NCI-H1105 treated with DMSO at 0.1 percent for 48 hours (cell line): ENCODE data around the gene PIK3R1.
"Not testable (repeated sequence)": the region's sequence is repeated elsewhere in the genome, so short reads cannot be mapped to it uniquely, and the experiment has no call there.

Source experiments
- DNase-seq: peaks from one replicate; lab custom pipeline; 2025; lab: John Stamatoyannopoulos, UW

PIK3R1 gene

DNA sequence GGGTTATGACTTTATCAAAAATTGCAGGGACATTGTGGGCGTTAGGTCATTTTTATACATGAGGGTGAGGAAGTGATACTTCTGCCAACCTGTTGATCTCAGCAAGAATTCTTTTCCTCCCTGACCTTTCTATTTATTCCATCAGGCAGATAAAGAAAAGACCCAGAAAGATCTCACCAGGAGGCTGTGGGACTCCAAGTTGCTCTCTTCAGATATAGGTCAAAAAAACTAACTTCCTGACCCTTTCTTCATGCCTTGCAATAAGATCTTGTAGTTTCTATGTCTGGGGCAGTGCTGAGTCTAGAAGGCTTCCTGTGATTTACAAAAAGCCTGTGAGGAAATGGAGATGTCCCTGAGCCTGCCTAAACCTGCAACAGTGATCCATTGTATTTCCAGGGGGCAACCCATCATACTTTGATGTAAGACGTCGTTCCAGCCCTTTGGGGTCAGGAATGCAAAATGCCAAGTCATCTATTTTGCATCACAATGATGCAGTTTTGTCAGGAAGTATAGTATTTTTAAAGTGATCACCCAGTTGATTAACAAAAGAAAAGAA lies 22.0 kb upstream of the PIK3R1 start:
- DNase-seq, result no peak

DNA sequence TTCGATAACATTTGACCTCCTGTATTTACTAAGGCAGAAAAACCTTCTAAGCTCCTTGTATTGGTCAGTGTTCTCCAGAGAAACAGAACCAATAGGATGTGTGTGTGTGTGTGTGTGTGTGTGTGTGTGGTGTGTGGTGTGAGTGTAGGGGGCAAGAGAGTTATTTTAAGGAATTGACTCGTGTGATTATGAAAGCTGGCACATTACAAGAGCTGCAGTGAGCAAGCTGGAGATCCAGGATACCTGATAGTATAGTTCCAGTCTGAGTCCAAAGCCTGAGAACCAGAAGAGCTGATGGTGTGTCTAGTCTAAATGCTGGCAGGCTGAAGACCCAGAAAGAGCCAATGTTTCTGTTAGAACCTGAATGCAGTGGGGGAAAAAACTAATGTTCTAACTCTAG lies 21.2 kb upstream of the PIK3R1 start:
- DNase-seq, result no peak

DNA sequence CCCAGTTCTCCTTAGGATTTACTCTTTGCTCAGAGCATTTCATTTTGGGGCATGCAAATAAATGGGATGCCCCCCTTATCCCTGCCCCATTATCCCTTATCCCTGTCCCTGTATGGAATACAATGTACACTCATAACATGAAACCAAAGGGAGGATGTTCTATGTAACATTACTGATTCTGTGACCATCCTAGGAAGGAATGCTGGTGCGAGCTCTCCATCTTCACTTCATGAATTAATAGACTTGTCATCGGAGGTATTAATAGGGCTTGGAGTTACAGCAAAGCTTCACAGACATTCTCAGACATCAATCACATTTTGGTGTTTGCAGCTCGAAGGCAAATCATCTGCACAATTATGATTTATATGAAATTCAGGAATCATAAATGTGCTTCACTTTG lies 20.4 kb upstream of the PIK3R1 start:
- DNase-seq, result no peak

DNA sequence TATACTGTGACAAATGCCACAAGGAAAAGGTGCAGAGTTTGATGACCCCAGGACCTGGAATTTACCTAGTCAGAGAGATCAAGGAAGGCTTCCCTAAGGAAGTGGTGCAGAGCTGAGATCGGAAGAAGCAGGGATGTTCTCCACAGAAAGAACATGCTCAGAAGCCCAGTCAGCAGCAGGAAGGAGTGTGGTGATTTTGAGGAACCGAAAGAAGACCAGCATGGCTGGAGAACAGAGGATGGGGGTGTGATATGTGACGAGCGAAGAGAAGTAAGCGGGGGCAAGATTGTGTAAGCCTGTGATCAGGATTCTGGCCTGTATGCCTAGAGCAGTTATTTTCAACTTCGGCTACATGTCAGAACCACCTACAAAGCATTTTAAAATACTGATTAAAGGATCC lies 18.7 kb upstream of the PIK3R1 start:
- DNase-seq, result no peak

DNA sequence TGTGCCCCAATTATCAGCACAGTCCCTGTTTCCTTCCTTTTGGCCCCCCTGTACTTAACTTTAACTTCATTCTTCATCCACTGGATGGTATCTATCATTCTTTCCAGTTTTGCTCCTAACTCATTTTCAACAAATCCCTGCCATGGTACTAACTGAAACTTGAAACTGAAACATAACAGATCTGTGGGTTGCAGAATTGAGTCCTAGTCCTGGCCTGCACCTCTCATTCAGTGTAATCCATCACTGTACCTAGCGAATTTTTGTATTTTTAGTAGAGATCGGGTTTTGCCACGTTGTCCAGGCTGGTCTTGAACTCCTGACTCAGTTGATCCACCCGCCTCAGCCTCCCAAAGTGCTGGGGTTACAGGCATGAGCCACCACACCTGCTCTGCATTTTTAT lies 15.3 kb upstream of the PIK3R1 start:
- DNase-seq, result no peak

- not testable (repeated sequence) for DNase-seq
Observed at GRCh38 chr5:68210654-68211053, 4.9 kb upstream of the PIK3R1 start.

GRCh38 chr5:68214482-68215207 lies 911 bp upstream of the PIK3R1 start:
- DNase-seq, result no peak

GRCh38 chr5:68215898-68216244 lies 315 bp downstream of the PIK3R1 start:
- no peak for DNase-seq

- DNase-seq, result peak; percentile 57
Observed at GRCh38 chr5:68216245-68217046, 890 bp downstream of the PIK3R1 start.

DNA sequence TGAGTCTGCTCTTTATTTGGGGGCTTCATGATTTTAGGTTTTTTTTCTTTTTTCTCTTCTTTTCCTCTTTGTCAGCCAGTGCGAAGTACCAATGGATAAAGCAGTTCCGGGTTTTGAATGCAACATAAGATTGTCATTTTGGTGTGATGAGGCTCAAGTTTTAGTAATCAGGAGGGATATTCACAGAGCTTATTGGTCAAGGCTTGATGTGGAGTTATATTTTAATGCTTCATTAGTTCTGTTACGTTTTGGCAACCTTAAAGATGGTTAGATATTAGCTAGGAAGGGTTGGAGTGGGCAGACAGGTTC lies 1.4 kb downstream of the PIK3R1 start:
- DNase-seq, result no peak

DNA sequence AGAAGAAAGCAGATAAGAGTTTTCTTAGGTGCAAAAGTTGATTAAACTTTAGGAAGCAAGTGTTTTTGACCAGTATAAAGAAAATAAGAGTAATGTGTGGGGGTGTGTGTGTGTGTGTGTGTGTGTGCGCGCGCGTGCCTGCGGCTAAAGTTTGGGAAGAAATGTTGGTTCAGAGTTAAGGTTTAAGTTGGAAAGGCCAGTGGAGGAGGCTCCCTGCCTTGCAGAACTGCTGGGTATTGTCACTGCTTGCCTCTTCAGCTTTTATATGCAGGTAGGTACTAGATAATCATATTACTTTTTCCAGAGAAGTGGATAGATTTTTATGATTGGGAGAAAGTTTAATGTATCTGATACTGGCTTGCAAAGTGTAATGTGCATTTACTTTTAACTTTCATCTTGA lies 2.0 kb downstream of the PIK3R1 start:
- no peak for DNase-seq

DNA sequence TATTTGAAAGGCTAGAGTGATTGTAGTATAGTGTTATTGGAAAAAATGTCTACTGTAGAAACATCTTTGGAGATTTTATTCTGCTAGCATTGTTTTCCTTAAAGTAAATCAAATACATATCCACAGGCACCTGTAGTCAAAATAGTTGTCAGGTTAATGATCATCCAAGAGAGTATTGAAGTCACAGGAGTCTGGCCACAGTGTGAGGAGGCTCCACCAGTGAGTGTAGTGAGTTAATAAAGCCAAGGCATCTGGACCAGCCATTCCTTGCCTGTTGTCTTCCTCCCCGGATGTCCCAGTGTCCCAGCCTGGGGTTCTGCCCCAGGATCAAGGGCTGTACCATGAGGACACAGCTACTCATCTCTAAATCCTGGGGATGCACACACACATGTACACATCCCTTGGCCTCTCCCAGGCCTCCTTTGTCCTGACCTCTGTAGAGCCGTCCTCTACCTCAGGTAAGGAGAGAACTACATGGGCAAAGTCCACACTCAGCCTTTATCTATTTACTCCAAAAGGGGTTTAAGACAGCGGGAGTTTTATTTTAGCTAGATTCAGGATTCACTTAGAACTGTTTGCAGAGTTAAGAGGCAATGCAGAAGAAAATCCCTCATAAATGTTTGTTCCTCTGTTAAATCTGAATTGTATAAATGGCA lies 3.7 kb downstream of the PIK3R1 start:
- no peak for DNase-seq

DNA sequence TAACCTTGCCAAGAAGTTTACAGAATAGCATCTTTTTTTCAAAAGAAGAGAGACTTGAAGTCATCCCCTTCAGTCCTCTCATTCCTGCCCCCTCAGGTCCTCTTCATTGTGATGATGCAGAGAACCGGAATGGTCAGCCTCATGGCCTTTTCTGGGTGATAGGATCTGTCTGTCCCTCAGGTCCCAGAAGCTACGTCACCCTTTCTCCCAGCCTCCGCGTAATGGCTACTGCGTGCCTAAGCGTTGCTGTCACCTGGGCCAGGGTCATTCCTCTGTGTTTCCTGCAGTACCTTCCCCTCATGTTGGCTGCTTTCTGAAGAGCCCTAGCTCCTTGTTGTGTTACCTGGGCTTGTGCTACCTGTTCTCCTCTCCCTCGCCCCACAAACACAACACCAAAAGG lies 4.7 kb downstream of the PIK3R1 start:
- no peak for DNase-seq

GRCh38 chr5:68220914-68221313 lies 5.4 kb downstream of the PIK3R1 start:
- DNase-seq, result no peak

- DNase-seq, result no peak
Observed at GRCh38 chr5:68221488-68221887, 5.9 kb downstream of the PIK3R1 start.

GRCh38 chr5:68222310-68222709 lies 6.8 kb downstream of the PIK3R1 start:
- DNase-seq, result no peak

- no peak for DNase-seq
Observed at GRCh38 chr5:68222824-68223354, 7.3 kb downstream of the PIK3R1 start.

- DNase-seq, result no peak
Observed at GRCh38 chr5:68223904-68224303, 8.3 kb downstream of the PIK3R1 start.

DNA sequence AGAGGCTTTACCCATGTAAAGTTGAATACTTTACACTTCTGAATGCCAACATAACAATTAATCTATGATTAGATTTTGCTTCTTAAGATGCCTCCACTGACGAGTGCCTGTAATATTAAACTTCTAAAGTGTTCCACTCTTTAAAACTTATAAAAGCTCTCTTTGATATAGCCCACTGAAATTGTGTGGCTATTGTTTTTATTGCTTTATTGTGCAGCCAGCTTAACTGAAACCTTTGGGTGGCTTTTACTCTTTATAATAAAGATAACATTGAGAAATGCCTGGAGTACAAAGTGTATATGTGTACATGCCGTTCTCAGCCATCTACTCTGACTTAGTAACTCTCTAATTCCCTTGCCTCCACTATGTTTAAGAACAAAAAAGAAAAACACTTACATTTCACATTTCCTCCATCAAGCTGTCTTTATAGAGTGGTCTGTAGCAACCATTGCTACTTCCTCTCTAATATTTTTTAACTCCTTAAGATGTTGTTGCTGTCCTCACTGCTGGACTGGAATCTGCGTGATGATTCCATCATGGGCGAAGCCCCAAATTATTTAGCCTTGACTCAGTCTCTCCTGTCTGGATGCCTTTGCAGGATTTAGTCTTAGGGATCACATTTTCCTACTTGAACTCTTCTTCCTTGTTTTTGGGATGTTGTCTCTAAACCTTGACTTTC lies 9.1 kb downstream of the PIK3R1 start:
- DNase-seq, result no peak

DNA sequence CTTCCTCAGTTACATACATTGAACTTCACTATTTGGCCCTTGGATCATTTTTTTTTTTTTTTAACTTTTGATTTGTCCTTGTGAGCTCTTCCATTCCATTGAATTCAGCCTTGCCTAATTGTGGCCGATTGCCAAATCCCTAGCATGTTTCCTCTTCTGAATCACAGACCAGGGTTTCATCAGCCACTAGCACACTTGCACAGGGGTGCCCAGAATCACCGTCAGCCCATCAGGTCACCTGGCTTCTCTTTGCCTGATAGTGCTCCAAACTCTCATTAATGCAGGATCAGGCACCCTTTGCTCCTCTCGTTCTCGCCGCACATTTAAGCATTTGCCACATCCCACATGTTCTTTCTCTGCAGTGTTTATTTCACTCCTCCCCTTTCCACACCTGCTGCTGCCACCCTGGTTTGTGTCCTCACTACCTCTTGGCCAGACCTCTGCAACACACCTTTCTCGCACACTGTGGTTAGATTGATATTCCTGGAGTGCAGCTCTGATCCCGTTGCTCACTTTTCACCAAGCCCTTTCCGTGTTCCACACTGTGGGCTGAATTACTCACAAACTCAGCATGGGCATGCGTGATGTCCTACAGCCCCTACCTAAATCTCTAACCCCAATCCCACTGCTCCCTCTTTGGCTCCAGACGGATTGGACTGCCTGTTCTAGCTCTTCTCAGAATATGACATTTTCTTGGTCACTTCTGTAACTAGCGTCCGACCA lies 9.8 kb downstream of the PIK3R1 start:
- DNase-seq, result no peak

DNA sequence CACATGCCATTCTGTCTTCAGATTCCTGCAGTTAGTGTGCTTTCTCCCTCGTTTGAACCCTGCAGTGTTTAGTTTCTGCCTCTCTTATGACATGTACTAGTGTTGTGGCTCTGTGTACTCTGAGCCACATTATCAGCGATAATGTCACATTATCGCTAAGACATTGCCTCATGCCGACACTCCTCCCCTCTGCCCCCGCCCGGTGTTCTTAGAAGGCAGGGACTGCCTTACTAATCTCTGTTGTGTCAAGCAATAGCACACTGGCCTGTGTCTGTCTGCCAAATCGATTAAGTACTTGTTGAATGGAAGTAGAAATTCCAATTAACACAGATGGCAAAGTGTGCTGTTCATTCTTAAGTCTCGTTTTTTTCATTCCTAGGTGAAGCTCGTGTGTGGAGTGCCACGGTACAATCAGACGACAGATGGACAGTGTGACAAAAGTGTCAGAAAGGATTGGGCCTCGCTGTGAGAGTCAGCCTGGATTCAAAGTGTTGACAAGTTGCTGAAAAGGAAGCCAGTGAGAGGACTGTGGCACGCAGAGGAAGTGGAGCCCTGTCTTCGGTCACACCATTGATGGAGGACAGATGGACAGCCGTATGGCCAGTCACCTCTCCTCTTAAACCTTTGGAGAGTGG lies 10.5 kb downstream of the PIK3R1 start:
- no peak for DNase-seq
